Stomach (tissue), 4 donors: Measurements from ENCODE around the gene VAMP8.

Experiments used
- CTCF ChIP-seq, 7 experiments: fragments of 450-650 bp in 4 of 7; fragments of 200-600 bp in 3 of 7; sonication (generic) in 3 of 7; IDR thresholded peaks; one replicate each; pipeline ENCODE4 v1.5.1; 2016 to 2019; ENCODE audit warnings: antibody characterized with exemption in 7 of 7, control low read depth in 2 of 7, mild to moderate bottlenecking in 1 of 7
- POLR2A ChIP-seq, 4 donors: fragments of 450-650 bp; IDR thresholded peaks; one replicate each; pipeline ENCODE4 v1.6.1; 2016; ENCODE audit warnings: antibody characterized with exemption in 4 of 4, control low read depth in 2 of 4, mild to moderate bottlenecking in 1 of 4, moderate library complexity in 1 of 4

GRCh38 chr2:85550486-85550885, 26.9 kb upstream of the VAMP8 start:
- no peak for TF ChIP-seq CTCF (IDR thresholded peaks at IDR 0.05)
- no peak for TF ChIP-seq POLR2A (IDR thresholded peaks at IDR 0.05)
